WERI-Rb-1 (cell line): Measurements from ENCODE around the gene ITM2C.

Experiments
- DNase-seq: peaks from one replicate; pipeline ENCODE4 v3.0.0-alpha.2; 2020
- H3K27ac ChIP-seq: fragments of 250-450 bp; sonication (Bioruptor Pico); 2 replicates; pipeline ENCODE4 v1.5.1; 2020; ENCODE audit warnings: mild to moderate bottlenecking, moderate library complexity
- H3K27me3 ChIP-seq: fragments of 250-450 bp; sonication (Bioruptor Pico); 2 replicates; pipeline ENCODE4 v1.5.1; 2021; ENCODE audit warnings: mild to moderate bottlenecking, low read depth, moderate library complexity; ENCODE audit not compliant: insufficient read depth, severe bottlenecking
- H3K36me3 ChIP-seq: fragments of 250-450 bp; sonication (Bioruptor Pico); 2 replicates; pipeline ENCODE4 v1.5.1; 2020; ENCODE audit warnings: mild to moderate bottlenecking, moderate library complexity
- H3K4me3 ChIP-seq: 2 replicates; pipeline ENCODE4 v1.5.1; 2011; ENCODE audit warnings: low read depth, mild to moderate bottlenecking, control low read depth, low read length
- H3K9me3 ChIP-seq: fragments of 250-450 bp; sonication (Bioruptor Pico); 2 replicates; pipeline ENCODE4 v1.5.1; 2021; ENCODE audit warnings: mild to moderate bottlenecking, moderate library complexity; ENCODE audit not compliant: severe bottlenecking
- TF ChIP-seq, protein P1 (sequence below): IDR thresholded peaks from 2 replicates; pipeline ENCODE4 v1.5.1; 2011; ENCODE audit warnings: low read depth, mild to moderate bottlenecking, control low read depth, inconsistent platforms, low read length

The ITM2C gene

DNA sequence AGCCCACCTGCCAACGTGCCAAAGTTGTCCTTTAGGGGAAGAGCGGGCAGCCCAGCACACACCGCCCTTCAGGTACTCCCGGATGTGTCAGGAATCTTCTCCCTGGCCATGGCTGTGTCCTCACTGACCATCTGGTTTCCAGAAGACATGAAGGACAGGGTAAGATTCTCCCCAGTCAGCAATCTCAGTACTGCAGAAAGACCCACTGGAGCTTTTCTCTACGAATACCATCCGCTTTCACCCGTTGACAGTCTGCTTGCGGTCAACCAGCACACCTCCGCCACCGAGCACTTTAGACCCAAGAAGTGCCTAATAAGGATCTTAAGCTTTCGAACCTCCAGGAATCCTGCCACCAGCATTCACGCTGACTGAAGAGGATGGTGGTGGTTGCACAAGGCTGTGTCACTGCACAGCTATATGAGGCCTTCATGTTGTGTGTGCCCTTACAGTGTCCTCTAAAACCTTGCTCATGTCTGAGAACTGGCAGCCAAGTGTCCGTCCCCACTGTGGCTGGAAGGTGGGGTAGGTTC, 42.7 kb upstream of the ITM2C start:
- Histone ChIP-seq H3K27me3 (no peaks in the 10 kb centered on the region), H3K4me3 (no peak overlapping the region), H3K36me3 (peaks cover 20% of the 10 kb centered on the region), H3K27ac (no peak overlapping the region), H3K9me3 (no peaks in the 10 kb centered on the region)
- TF ChIP-seq, protein P1, sequence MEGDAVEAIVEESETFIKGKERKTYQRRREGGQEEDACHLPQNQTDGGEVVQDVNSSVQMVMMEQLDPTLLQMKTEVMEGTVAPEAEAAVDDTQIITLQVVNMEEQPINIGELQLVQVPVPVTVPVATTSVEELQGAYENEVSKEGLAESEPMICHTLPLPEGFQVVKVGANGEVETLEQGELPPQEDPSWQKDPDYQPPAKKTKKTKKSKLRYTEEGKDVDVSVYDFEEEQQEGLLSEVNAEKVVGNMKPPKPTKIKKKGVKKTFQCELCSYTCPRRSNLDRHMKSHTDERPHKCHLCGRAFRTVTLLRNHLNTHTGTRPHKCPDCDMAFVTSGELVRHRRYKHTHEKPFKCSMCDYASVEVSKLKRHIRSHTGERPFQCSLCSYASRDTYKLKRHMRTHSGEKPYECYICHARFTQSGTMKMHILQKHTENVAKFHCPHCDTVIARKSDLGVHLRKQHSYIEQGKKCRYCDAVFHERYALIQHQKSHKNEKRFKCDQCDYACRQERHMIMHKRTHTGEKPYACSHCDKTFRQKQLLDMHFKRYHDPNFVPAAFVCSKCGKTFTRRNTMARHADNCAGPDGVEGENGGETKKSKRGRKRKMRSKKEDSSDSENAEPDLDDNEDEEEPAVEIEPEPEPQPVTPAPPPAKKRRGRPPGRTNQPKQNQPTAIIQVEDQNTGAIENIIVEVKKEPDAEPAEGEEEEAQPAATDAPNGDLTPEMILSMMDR, result no peak
- no peak for DNase-seq

DNA sequence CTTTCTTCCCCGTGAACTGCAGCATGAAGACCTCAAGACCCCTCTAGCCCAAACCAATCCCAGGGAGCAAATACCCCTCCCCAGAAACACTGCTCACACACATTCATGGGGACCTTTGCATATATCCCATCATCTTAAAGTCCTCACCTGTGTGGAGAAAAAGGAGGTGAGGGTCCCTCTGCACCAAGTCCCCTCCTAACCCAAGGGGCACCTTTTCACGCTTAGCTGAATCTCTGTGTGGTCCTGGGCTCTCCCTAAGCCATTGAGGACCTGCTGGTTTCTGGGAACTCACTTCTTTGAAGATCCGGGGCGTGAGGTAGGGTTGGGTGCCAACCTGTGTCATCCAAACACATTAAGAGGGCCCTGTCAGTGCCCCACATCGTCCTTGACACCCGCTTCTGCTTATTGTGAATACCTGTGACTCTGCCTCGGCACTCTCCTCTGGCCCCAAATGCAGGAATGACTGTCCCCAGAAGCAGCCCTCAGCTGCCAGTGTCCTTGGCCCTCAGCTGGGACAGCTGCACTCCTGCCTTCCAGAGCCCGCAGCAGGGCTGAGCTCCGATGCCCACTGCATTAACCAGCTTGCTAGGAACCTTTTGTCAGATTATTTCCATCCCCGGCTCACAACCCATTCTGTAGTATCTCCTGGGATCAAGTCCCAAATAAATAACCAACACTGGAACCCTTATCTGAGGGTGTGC, 41.3 kb upstream of the ITM2C start:
- TF ChIP-seq, protein P1, result no peak
- H3K27me3 ChIP-seq, result no peaks in the 10 kb centered on the region
- no peak overlapping the region for H3K27ac ChIP-seq
- no peak for DNase-seq
- peaks cover 9% of the 10 kb centered on the region for H3K36me3 ChIP-seq
- no peaks in the 10 kb centered on the region for H3K9me3 ChIP-seq
- no peak overlapping the region for H3K4me3 ChIP-seq

DNA sequence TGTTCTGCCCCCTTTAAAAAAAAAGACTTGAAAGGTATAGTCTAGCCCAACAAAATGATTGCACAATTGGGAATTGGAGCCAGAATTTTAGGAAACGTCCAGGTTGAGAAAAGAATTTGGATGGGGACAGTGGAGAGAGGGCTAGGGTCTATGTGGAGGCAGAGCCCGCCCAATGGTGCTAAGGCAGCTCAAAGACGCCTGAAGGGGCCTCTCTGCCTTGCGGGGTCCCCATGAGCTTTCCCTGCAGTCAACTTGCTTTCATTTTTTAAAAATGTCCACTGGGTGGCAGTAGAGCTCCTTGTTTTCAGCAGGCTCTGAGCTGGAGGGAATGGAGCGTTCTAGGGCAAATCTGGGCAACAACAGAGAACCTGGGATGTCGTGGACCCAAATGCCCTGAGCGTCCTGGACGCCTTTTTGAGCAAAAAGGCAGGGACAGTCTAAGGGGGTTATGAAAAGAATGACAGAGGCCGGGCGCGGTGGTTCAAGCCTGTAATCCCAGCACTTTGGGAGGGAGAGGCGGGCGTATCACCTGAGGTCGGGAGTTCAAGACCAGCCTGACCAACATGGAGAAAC, 40.2 kb upstream of the ITM2C start:
- peak; percentile 62 for DNase-seq
- H3K27me3 ChIP-seq, result no peaks in the 10 kb centered on the region
- TF ChIP-seq, protein P1, result peak; percentile 60
- H3K4me3 ChIP-seq, result no peak overlapping the region
- no peaks in the 10 kb centered on the region for H3K9me3 ChIP-seq
- peaks cover 1% of the 10 kb centered on the region; the same call in 1 of the 2 replicates for H3K36me3 ChIP-seq
- H3K27ac ChIP-seq, result no peak overlapping the region

DNA sequence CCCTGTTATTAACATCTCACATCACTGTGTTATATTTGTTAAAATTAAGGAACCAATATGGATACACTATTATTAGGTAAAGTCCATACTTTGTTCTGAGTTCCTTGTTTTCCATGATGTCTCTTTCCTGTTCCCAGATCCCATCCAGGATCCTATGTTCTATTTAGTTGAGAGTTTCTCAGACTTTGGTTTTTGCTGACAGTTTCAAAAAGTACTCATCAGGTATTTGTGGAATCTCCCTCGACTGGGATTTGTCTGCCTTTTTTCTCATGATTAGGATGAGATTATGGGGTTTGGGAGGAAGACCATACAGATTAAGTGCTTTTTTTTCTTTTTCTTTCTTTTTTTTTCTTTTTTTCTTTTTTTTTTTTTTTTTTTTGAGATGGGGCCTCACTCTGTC, 39.4 kb upstream of the ITM2C start:
- Histone ChIP-seq H3K27me3 (no peaks in the 10 kb centered on the region), H3K36me3 (no peaks in the 10 kb centered on the region; the same call in 1 of the 2 replicates), H3K9me3 (peaks cover 4% of the 10 kb centered on the region), H3K4me3 (no peak overlapping the region), H3K27ac (no peak overlapping the region)
- no peak for DNase-seq
- TF ChIP-seq, protein P1, result no peak

DNA sequence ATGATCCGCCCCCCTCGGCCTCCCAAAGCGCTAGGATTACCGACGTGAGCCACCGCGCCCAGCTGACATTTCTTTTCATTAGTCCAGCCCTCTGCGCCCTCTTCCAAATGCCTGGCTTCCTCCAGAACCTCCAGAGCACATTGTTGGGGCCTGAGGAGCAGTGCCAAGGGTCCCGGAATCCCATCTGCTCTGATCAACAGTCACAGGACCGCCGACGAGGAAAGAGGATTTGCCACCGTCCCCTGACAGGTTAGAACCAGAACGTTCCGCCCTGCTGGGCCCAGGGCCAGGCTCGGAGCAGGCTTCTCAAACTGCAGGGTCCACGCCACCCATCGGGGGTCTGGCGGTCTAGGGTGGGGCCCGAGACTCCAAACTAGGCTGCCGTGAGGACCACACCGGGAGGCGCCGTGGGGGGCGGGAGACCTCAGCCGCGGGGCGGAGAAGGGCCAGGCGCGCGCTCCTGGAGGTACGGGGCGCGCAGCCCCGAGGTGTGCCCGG, 36.9 kb upstream of the ITM2C start:
- H3K36me3 ChIP-seq, result no peaks in the 10 kb centered on the region
- DNase-seq, result no peak
- H3K27ac ChIP-seq, result no peak overlapping the region
- no peaks in the 10 kb centered on the region for H3K27me3 ChIP-seq
- H3K9me3 ChIP-seq, result peaks cover 4% of the 10 kb centered on the region
- no peak overlapping the region for H3K4me3 ChIP-seq
- TF ChIP-seq, protein P1, result no peak
